GM19463 (cell line): ENCODE measurements around the gene ZSCAN4.
A peak's percentile ranks its signal among the peaks of the same experiment; 100 is the strongest.

Experiments used
- ATAC-seq: cut with Tn5 transposase; IDR thresholded peaks from one replicate; pipeline ENCODE4 v1.9.1; 2021; ENCODE audit warnings: mild to moderate bottlenecking, moderate library complexity; ENCODE audit not compliant: unreplicated experiment

Gene ZSCAN4, protein sequence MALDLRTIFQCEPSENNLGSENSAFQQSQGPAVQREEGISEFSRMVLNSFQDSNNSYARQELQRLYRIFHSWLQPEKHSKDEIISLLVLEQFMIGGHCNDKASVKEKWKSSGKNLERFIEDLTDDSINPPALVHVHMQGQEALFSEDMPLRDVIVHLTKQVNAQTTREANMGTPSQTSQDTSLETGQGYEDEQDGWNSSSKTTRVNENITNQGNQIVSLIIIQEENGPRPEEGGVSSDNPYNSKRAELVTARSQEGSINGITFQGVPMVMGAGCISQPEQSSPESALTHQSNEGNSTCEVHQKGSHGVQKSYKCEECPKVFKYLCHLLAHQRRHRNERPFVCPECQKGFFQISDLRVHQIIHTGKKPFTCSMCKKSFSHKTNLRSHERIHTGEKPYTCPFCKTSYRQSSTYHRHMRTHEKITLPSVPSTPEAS

DNA sequence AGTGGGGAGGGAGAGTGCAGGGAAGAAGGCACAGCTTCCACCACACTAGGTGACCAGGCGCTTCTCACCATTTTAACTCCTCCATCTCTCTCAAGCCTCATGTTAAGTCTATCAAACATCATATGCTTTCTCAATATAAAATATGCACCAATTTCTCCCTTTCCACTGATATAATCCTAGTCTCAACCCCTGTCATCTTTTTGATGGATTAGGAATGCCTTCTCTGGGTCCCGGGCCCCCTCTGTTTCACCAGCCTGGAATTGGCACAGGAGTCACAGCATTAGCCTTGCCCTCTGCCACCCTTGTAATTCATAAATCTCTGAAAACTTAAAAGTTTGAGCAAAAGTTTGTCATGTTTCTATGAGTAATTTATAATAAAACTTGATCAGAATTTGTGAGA lies at the start of gene ZSCAN4:
TSS of gene ZSCAN4 (plus strand) at position 301 of the 400 bp plus-strand sequence. CDS start 7,211 bp downstream, outside the sequence.
- no peak for ATAC-seq

DNA sequence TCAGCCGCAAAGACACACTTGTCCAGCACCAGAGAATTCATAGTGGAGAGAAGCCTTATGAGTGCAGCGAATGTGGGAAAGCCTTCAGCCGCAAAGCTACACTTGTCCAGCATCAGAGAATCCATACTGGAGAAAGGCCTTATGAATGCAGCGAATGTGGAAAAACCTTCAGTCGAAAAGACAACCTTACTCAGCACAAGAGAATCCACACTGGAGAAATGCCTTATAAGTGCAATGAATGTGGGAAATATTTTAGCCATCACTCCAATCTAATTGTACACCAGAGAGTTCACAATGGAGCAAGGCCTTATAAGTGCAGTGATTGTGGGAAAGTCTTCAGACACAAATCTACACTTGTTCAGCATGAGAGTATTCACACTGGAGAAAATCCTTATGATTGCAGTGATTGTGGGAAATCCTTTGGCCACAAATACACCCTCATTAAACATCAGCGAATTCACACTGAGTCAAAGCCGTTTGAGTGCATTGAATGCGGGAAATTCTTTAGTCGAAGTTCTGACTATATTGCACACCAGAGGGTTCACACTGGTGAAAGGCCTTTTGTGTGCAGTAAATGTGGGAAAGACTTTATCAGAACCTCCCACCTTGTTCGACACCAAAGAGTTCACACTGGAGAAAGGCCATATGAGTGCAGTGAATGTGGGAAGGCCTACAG lies 47.9 kb upstream of the ZSCAN4 start:
- no peak for ATAC-seq

- ATAC-seq, result no peak
These were observed 45.6 kb upstream of the ZSCAN4 start for GRCh38 chr19:57623091-57623490.

DNA sequence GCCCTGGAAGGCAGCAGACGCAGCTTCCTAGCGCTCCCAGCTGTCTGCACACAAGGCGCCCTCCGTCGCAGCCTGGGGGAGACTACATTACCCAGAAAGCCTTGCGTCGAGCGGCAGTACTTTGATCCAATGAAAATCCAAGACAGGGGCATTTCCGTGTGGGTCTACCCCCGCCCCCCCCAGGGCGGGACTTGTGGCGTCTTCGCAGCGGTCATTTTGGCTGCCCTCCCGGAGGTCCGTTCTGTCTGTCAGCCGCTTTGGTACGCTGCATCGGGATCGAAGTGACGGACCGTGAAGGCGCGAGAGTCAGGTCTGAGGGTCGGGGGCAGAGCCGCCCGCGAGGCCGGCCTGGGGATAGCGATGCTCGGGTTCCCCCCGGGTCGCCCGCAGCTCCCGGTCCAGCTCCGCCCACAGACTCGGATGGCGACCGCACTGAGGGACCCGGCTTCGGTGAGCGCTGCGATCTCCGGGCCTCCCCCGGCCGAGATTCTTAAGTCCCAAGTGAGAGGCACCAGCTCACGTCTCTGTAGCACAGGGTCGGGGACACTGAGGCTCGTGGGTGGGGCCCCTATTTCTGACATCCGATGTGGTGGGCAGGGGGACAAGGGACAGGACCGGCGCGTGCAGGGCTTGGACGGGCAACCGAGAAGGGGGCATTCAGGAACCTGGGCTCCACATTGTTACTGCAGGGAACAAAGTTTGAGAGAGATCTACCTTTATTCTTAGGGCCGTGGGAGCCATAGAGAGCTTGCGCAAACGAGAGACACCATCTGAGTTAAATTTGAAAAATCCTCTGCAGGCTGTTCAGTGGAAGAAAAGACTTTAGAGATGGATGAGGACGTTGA lies 35.5 kb upstream of the ZSCAN4 start, which contains the start of gene ZNF211:
TSS of gene ZNF211 (plus strand) at position 182 of the 845 bp plus-strand sequence. CDS start at position 361, 179 bp downstream.
- peak; percentile 98 for ATAC-seq

- ATAC-seq, result no peak
These were observed 35.0 kb upstream of the ZSCAN4 start for GRCh38 chr19:57633832-57634131.

DNA sequence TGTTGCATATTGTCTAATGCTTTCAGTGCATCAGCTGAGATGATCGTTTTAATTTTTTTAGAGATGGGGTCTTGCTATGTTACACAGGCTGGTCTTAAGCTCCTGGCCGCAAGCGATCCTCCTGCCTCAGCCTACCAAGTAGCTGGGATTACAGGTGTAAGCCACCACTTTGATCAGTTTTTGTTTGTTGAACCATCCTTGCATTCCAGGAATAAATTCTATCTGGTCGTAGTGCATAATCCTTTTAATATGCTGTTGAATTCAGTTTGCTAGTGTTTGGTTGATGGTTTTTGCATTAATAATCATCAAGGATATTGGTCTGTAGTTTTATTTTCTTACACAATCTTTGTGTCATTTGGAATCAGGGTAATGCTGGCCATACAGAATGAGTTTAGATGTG lies 31.4 kb upstream of the ZSCAN4 start:
- ATAC-seq, result no peak

DNA sequence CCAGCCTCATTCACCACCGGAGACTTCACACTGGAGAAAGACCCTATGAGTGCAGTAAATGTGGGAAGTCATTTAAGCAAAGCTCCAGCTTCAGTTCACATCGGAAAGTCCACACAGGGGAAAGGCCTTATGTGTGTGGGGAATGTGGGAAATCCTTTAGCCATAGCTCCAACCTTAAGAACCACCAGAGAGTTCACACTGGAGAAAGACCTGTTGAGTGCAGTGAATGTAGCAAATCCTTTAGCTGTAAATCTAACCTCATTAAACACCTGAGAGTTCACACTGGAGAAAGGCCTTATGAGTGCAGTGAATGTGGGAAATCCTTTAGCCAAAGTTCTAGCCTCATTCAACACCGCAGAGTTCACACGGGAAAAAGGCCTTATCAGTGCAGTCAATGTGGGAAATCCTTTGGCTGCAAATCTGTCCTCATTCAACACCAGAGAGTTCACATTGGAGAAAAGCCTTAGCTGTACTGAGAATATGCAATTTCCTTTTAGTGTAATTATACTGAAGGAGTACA lies 27.0 kb upstream of the ZSCAN4 start:
- ATAC-seq, result no peak

- no peak for ATAC-seq
These were observed 26.2 kb upstream of the ZSCAN4 start for GRCh38 chr19:57642396-57643046.

DNA sequence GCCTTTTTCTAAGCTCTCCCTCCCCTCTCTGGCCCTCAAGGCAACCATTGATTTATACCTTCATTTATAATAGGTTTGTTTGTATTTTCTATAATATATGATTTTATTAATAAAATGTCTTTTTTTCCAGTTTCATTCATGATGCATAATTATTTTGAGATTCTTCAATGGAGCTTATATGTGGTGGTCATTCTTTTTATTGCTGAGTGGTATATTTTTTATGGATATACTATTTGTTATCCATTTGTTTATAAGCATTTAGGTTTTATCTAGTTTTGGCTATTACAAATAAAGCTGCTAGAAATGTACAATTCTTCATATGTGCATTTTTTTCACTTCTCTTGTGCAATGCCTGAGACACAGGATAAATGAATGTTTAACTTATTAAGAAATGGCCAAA lies 25.0 kb upstream of the ZSCAN4 start:
- ATAC-seq, result no peak

DNA sequence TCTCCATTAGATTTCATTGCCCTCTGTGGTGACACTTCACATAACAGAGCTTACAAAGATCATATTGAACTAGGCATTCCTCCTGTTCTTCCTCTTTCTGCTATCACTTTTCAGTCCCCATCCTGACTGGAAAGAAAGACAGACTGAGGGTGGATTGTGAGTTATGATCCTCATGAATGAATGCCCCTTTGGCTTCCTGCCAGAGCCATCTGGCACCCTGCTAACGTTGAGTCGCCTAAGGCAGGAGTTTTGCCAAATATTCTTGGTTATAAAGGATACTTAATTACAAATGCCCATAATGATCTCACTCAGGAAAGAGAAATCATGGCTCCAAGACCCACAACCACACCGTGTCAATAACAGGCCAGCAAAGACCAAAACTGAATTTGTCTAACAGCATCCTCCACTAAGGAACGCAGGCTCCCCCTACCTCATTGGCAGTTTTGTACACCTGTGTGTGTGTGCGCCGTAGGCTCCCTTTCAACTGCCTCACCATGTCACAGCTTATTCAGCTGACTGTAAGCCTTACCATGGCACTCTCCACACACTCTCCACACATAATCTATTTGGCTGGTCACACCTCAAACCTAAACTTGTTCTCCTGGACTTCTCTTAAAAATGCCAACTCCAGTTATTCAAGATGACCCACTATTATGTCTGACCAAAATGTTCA lies 20.3 kb upstream of the ZSCAN4 start:
- no peak for ATAC-seq

GRCh38 chr19:57651654-57651996 lies 17.1 kb upstream of the ZSCAN4 start:
- ATAC-seq, result no peak

- no peak for ATAC-seq
These were observed 15.0 kb upstream of the ZSCAN4 start for GRCh38 chr19:57653689-57654088.

DNA sequence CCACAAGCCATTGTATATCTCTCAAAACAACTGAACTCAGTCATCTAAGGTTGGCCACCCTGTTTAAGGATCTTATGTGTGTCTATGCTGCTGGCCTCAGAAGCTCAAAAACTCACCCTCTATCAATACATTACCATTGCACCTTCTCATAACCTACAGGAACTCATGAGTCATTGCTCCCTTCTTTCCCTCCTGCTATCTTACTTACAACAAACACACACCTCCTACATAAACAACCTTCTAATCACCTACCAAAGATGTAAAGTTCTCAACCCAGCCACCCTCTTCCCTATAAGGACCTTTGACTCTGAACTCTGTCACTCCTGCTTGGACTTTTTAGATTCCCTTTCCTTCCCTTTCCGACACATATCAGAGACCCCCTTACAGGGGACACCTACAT lies 13.3 kb upstream of the ZSCAN4 start:
- ATAC-seq, result no peak

GRCh38 chr19:57656346-57656745 lies 12.4 kb upstream of the ZSCAN4 start:
- no peak for ATAC-seq

DNA sequence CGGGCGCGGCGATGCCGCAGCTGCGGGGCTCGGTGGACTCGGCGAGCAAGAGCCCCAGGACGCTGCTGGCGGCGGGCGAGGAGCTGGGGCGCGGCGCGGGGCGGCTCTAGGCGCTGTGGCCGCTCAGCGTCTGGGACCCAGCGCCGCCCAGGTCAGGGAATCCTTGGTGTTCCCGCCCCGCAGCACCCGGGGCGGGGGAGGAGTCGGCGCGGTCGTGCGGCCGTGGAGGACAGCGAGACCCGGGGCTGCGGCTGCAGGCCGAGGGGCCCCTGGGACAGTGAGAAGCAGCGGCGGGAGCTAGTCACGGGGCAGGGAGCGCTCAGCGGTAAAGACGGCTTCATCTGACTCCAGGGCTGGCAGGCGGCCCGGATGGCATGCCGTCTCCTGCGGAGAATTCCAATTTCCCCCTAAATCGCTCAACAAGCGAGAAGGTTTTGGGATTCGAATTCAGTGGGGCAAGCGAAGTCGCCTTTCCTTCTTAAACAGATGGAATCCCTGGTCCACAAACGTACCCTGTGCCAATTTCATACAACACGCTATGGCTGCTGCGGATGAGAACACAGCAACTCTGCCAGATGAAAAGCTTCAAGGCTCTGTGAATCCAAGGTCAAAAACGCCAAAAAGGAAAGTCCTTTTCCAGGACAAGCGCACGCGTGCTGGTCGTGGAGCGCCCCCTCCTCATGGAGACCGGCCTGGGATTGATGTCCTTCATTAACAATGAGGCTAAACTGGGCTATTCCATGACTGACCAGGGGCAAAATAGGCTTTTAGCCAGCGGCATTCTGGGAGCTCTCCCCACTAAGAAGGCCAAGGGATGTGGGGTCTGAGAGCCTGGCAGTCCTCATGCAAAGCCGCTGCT lies 4.2 kb upstream of the ZSCAN4 start:
- ATAC-seq, result no peak

- ATAC-seq, result no peak
These were observed 3.4 kb upstream of the ZSCAN4 start for GRCh38 chr19:57665261-57665806.

GRCh38 chr19:57667228-57667627 lies 1.5 kb upstream of the ZSCAN4 start:
- no peak for ATAC-seq

GRCh38 chr19:57671124-57671895 lies 2.6 kb downstream of the ZSCAN4 start:
- no peak for ATAC-seq
